BLaER1 treated with 17β-estradiol and CSF1 and Interleukin-3, amounts not matched to agents 10 nM and 100 nM (cell line): ENCODE results near the gene CNOT10.

Experiments
- H3K27ac ChIP-seq, 11 experiments: shearing (Covaris generic); formaldehyde crosslinking; 2 replicates each; pipeline ENCODE4 v1.8.1; 2022
- H3K27me3 ChIP-seq, 11 experiments: shearing (Covaris generic); formaldehyde crosslinking; 2 replicates each; pipeline ENCODE4 v1.8.1; 2022
- H3K36me3 ChIP-seq, 11 experiments: shearing (Covaris generic); formaldehyde crosslinking; 2 replicates each; pipeline ENCODE4 v1.8.1; 2022
- H3K4me1 ChIP-seq, 10 experiments: shearing (Covaris generic); formaldehyde crosslinking; 2 replicates each; pipeline ENCODE4 v1.8.1; 2022
- H3K4me2 ChIP-seq, 11 experiments: shearing (Covaris generic); formaldehyde crosslinking; 2 replicates each; pipeline ENCODE4 v1.8.1; 2022
- H3K4me3 ChIP-seq, 10 experiments: shearing (Covaris generic); formaldehyde crosslinking; 2 replicates each; pipeline ENCODE4 v1.8.1; 2022
- H3K9ac ChIP-seq, 11 experiments: shearing (Covaris generic); formaldehyde crosslinking; 2 replicates each; pipeline ENCODE4 v1.8.1; 2022
- H3K9me3 ChIP-seq, 11 experiments: shearing (Covaris generic); formaldehyde crosslinking; replicated peaks in 1 of 11; 2 replicates each; pipeline ENCODE4 v1.8.1; 2022
- H4K20me1 ChIP-seq, 11 experiments: shearing (Covaris generic); formaldehyde crosslinking; 2 replicates each; pipeline ENCODE4 v1.8.1; 2022
- Cebpa-rat ChIP-seq, 11 experiments: shearing (Covaris generic); IDR thresholded peaks; 2 replicates each; pipeline ENCODE4 v1.8.1; 2022

CNOT10 gene

GRCh38 chr3:32684029-32684799 lies 774 bp upstream of the CNOT10 start:
- no peak for TF ChIP-seq Cebpa-rat (IDR thresholded peaks at IDR 0.05)
- Histone ChIP-seq H3K4me3 (peak overlapping the region; percentile 84 to 98 (median 90)), H3K36me3 (peaks cover 0 to 19% (median 15%) of the 10 kb centered on the region in 11 experiments; a peak in 16 of 22 replicates), H3K9me3 (no peaks in the 10 kb centered on the region), H4K20me1 (peaks cover 0 to 18% (median 5%) of the 10 kb centered on the region in 11 experiments; a peak in 6 of 22 replicates), H3K4me2 (peak overlapping the region; percentile 61 to 79 (median 72)), H3K4me1 (peaks cover 22 to 31% (median 25%) of the 10 kb centered on the region in 10 experiments), H3K9ac (peak overlapping the region; percentile 78 to 90 (median 84)), H3K27ac (peak overlapping the region; percentile 52 to 87 (median 75); a peak in 20 of 22 replicates), H3K27me3 (no peaks in the 10 kb centered on the region)

GRCh38 chr3:32685543-32686185 lies 676 bp downstream of the CNOT10 start:
- no peaks in the 10 kb centered on the region for H3K27me3 ChIP-seq
- no peak for TF ChIP-seq Cebpa-rat (IDR thresholded peaks at IDR 0.05)
- H3K4me1 ChIP-seq: peaks cover 22 to 31% (median 25%) of the 10 kb centered on the region in 10 experiments

GRCh38 chr3:32686713-32687112 lies 1.7 kb downstream of the CNOT10 start:
- Histone ChIP-seq H3K27me3 (no peaks in the 10 kb centered on the region), H3K4me2 (peak overlapping the region; percentile 79 to 97 (median 93)), H3K9me3 (no peaks in the 10 kb centered on the region), H3K4me1 (peaks cover 22 to 31% (median 25%) of the 10 kb centered on the region in 10 experiments), H3K27ac (no peak overlapping the region), H3K9ac (peak overlapping the region in 10 of 11 experiments; percentile 77 to 90 (median 84); a peak in 16 of 22 replicates), H3K4me3 (peak overlapping the region in 9 of 10 experiments; percentile 86 to 98 (median 90); a peak in 15 of 20 replicates), H4K20me1 (peaks cover 0 to 28% (median 7%) of the 10 kb centered on the region in 11 experiments; a peak in 6 of 22 replicates), H3K36me3 (peaks cover 0 to 41% (median 30%) of the 10 kb centered on the region in 11 experiments; a peak in 18 of 22 replicates)
- TF ChIP-seq Cebpa-rat (IDR thresholded peaks at IDR 0.05): no peak

More at GRCh38 chr3:32685543-32686185, 676 bp downstream of the CNOT10 start:
- peaks cover 0 to 32% (median 28%) of the 10 kb centered on the region in 11 experiments; a peak in 17 of 22 replicates for H3K36me3 ChIP-seq
- peak overlapping the region; percentile 79 to 97 (median 93) for H3K4me2 ChIP-seq
- no peaks in the 10 kb centered on the region for H3K9me3 ChIP-seq
- H3K9ac ChIP-seq: peak overlapping the region; percentile 77 to 90 (median 84)
- H4K20me1 ChIP-seq: peaks cover 0 to 28% (median 5%) of the 10 kb centered on the region in 11 experiments; a peak in 6 of 22 replicates
- peak overlapping the region; percentile 45 to 87 (median 79) for H3K27ac ChIP-seq
- H3K4me3 ChIP-seq: peak overlapping the region; percentile 84 to 98 (median 90)

- Histone ChIP-seq H3K4me2 (no peak overlapping the region), H3K4me1 (peaks cover 3 to 11% (median 6%) of the 10 kb centered on the region in 10 experiments), H3K36me3 (peaks cover 13 to 72% (median 57%) of the 10 kb centered on the region in 11 experiments; a peak in 21 of 22 replicates), H3K27ac (no peak overlapping the region), H3K27me3 (no peaks in the 10 kb centered on the region), H3K4me3 (no peak overlapping the region), H4K20me1 (peaks cover 0 to 59% (median 2%) of the 10 kb centered on the region in 11 experiments; a peak in 9 of 22 replicates), H3K9ac (no peak overlapping the region), H3K9me3 (no peaks in the 10 kb centered on the region)
- TF ChIP-seq Cebpa-rat (IDR thresholded peaks at IDR 0.05): no peak
These were observed 6.9 kb downstream of the CNOT10 start for GRCh38 chr3:32691847-32692246.

GRCh38 chr3:32696523-32696922 lies 11.5 kb downstream of the CNOT10 start:
- Histone ChIP-seq H3K27me3 (no peaks in the 10 kb centered on the region), H3K36me3 (peaks cover 13 to 78% (median 39%) of the 10 kb centered on the region in 11 experiments; a peak in 21 of 22 replicates), H3K4me3 (no peak overlapping the region), H3K9ac (no peak overlapping the region), H4K20me1 (peaks cover 0 to 53% (median 5%) of the 10 kb centered on the region in 11 experiments; a peak in 10 of 22 replicates), H3K9me3 (0 out of 22 replicates have a peak, but pooled peaks cover 0 to 4% (median 0%) of the 10 kb centered on the region in 11 experiments), H3K4me2 (no peak overlapping the region), H3K27ac (no peak overlapping the region), H3K4me1 (peaks cover 0 to 34% (median 0%) of the 10 kb centered on the region in 10 experiments; a peak in 8 of 20 replicates)
- no peak for TF ChIP-seq Cebpa-rat (IDR thresholded peaks at IDR 0.05)

GRCh38 chr3:32698506-32698905 lies 13.5 kb downstream of the CNOT10 start:
- Histone ChIP-seq H3K36me3 (peaks cover 2 to 75% (median 34%) of the 10 kb centered on the region in 11 experiments; a peak in 21 of 22 replicates), H4K20me1 (peaks cover 0 to 48% (median 5%) of the 10 kb centered on the region in 11 experiments; a peak in 9 of 22 replicates)

GRCh38 chr3:32699429-32699828 lies 14.4 kb downstream of the CNOT10 start:
- Histone ChIP-seq H3K36me3 (peaks cover 0 to 75% (median 34%) of the 10 kb centered on the region in 11 experiments; a peak in 19 of 22 replicates), H3K9me3 (0 out of 22 replicates have a peak, but pooled peaks cover 0 to 9% (median 0%) of the 10 kb centered on the region in 11 experiments), H3K27me3 (no peaks in the 10 kb centered on the region), H3K9ac (no peak overlapping the region), H3K4me1 (peaks cover 0 to 45% (median 5%) of the 10 kb centered on the region in 10 experiments; a peak in 9 of 20 replicates), H4K20me1 (peaks cover 0 to 45% (median 5%) of the 10 kb centered on the region in 11 experiments; a peak in 9 of 22 replicates), H3K4me3 (no peak overlapping the region), H3K27ac (no peak overlapping the region), H3K4me2 (peak overlapping the region in 1 of 11 experiments; percentile 0; a peak in 1 of 22 replicates)
- no peak for TF ChIP-seq Cebpa-rat (IDR thresholded peaks at IDR 0.05)

More at GRCh38 chr3:32698506-32698905, 13.5 kb downstream of the CNOT10 start:
- Histone ChIP-seq H3K9ac (no peak overlapping the region), H3K4me3 (no peak overlapping the region), H3K27ac (no peak overlapping the region), H3K9me3 (0 out of 22 replicates have a peak, but pooled peaks cover 0 to 9% (median 0%) of the 10 kb centered on the region in 11 experiments), H3K4me1 (peaks cover 0 to 43% (median 2%) of the 10 kb centered on the region in 10 experiments; a peak in 9 of 20 replicates), H3K4me2 (peak overlapping the region in 3 of 11 experiments; percentile 19 to 68 (median 55); a peak in 5 of 22 replicates), H3K27me3 (no peaks in the 10 kb centered on the region)
- no peak for TF ChIP-seq Cebpa-rat (IDR thresholded peaks at IDR 0.05)

- Histone ChIP-seq H3K4me1 (peaks cover 0 to 45% (median 5%) of the 10 kb centered on the region in 10 experiments; a peak in 9 of 20 replicates), H3K9ac (no peak overlapping the region), H3K4me3 (no peak overlapping the region), H4K20me1 (peaks cover 0 to 37% (median 5%) of the 10 kb centered on the region in 11 experiments; a peak in 8 of 22 replicates), H3K36me3 (peaks cover 0 to 72% (median 27%) of the 10 kb centered on the region in 11 experiments; a peak in 19 of 22 replicates), H3K27ac (no peak overlapping the region), H3K4me2 (peak overlapping the region in 1 of 11 experiments; percentile 11; a peak in 2 of 22 replicates), H3K9me3 (0 out of 22 replicates have a peak, but pooled peaks cover 0 to 9% (median 0%) of the 10 kb centered on the region in 11 experiments), H3K27me3 (no peaks in the 10 kb centered on the region)
- TF ChIP-seq Cebpa-rat (IDR thresholded peaks at IDR 0.05): no peak
These were observed 15.3 kb downstream of the CNOT10 start for GRCh38 chr3:32700244-32700643.
